OCI-LY3 (cell line): Measurements from ENCODE around the gene PDXK.

Source experiments
- EZH2phosphoT487 ChIP-seq: fragments of 200-600 bp; shearing (Covaris generic); IDR thresholded peaks from 2 replicates; pipeline ENCODE4 v1.6.1; 2018; ENCODE audit warnings: antibody characterized with exemption, mixed run types, low read depth
- TF ChIP-seq, protein P1 (sequence below): fragments of 200-600, 300-600 bp; sonication (generic); IDR thresholded peaks from 2 replicates; pipeline ENCODE4 v1.5.1; 2014; ENCODE audit warnings: antibody characterized with exemption, low read length, low read depth

DNA sequence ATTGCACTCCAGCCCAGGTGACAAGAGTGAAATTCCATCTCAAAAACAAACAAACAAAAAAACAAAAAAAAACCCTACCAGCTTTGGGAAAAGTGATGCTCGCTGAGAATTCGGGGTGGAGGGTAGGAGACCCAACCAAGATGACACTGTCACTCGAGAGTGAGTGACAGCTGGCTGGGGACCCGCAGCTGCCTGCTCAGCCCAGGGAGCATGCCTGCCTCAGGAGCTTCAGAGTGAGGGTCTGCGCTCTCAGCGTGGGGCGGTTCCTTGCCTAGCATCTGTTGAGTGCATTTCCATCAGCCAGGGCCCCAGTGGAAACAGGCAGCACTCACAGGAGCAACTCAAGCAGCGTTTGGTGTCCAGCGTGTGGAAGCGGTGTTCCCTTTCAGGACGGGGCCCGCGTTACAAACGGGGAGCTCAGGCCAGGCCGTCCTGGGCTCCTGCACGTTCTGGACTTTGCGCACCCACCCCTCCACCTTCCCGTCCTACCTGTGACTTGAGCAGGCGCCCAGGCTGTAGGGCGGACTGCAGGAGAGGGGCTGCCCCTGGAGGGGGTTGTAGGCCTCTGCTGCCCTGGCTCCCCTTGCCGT lies 51.2 kb downstream of the PDXK start:
- no peak for TF ChIP-seq EZH2phosphoT487
- TF ChIP-seq, protein P1, sequence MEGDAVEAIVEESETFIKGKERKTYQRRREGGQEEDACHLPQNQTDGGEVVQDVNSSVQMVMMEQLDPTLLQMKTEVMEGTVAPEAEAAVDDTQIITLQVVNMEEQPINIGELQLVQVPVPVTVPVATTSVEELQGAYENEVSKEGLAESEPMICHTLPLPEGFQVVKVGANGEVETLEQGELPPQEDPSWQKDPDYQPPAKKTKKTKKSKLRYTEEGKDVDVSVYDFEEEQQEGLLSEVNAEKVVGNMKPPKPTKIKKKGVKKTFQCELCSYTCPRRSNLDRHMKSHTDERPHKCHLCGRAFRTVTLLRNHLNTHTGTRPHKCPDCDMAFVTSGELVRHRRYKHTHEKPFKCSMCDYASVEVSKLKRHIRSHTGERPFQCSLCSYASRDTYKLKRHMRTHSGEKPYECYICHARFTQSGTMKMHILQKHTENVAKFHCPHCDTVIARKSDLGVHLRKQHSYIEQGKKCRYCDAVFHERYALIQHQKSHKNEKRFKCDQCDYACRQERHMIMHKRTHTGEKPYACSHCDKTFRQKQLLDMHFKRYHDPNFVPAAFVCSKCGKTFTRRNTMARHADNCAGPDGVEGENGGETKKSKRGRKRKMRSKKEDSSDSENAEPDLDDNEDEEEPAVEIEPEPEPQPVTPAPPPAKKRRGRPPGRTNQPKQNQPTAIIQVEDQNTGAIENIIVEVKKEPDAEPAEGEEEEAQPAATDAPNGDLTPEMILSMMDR, result no peak
